ENCODE data around the gene SIGLEC11. TPM values are rescaled to one million over a fixed set of nuclear protein-coding genes. Genes with fewer than 3 reads are reported as not detected.
A peak's percentile ranks its signal among the peaks of the same experiment; 100 is the strongest.

The SIGLEC11 gene
- total RNA-seq, 4 donors from 2014 or later = 0.33 to 1.7 (median 0.92) TPM

DNA sequence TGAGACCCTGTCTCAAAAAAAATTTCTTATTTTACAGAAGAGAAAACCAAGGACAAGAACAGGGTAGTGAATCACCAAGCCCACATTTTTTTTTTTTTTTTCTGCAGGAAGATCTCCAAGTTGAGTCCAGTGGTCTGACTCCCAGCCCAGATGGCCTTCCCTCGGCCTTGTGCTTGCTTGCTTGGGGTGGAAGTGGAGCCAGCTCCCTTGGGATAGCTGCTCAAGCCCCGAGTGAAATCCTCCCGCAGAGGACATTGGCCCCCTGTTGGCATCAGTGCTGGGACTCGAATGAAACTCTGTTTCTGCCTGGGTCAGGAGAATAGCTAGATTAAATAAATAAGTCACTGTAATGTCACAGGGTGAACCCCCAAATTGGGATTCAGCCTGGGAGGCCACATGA lies 22.3 kb downstream of the SIGLEC11 start:
- no peak for DNase-seq
- no peak for TF ChIP-seq POLR2A (IDR thresholded peaks at IDR 0.05)
- TF ChIP-seq, protein P1, sequence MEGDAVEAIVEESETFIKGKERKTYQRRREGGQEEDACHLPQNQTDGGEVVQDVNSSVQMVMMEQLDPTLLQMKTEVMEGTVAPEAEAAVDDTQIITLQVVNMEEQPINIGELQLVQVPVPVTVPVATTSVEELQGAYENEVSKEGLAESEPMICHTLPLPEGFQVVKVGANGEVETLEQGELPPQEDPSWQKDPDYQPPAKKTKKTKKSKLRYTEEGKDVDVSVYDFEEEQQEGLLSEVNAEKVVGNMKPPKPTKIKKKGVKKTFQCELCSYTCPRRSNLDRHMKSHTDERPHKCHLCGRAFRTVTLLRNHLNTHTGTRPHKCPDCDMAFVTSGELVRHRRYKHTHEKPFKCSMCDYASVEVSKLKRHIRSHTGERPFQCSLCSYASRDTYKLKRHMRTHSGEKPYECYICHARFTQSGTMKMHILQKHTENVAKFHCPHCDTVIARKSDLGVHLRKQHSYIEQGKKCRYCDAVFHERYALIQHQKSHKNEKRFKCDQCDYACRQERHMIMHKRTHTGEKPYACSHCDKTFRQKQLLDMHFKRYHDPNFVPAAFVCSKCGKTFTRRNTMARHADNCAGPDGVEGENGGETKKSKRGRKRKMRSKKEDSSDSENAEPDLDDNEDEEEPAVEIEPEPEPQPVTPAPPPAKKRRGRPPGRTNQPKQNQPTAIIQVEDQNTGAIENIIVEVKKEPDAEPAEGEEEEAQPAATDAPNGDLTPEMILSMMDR (IDR thresholded peaks at IDR 0.05) = no peak
- Histone ChIP-seq H3K4me1 (peaks cover 4 to 5% of the 10 kb centered on the region in 2 donors), H3K36me3 (no peaks in the 10 kb centered on the region), H3K9me3 (no peaks in the 10 kb centered on the region), H3K27ac (no peak overlapping the region), H3K27me3 (no peaks in the 10 kb centered on the region), H3K4me3 (replicated peaks in 1 of 3) (no peak overlapping the region)
- intact Hi-C loops (cut with DNase I) = loop anchor here (2.0 kb wide), 1 partner anchor 46 kb away; no protein-coding TSS in a partner anchor
- whole genome bisulfite sequencing, 2 donors = 56 to 79% methylated on average over 4 of the region's 4 CpGs

DNA sequence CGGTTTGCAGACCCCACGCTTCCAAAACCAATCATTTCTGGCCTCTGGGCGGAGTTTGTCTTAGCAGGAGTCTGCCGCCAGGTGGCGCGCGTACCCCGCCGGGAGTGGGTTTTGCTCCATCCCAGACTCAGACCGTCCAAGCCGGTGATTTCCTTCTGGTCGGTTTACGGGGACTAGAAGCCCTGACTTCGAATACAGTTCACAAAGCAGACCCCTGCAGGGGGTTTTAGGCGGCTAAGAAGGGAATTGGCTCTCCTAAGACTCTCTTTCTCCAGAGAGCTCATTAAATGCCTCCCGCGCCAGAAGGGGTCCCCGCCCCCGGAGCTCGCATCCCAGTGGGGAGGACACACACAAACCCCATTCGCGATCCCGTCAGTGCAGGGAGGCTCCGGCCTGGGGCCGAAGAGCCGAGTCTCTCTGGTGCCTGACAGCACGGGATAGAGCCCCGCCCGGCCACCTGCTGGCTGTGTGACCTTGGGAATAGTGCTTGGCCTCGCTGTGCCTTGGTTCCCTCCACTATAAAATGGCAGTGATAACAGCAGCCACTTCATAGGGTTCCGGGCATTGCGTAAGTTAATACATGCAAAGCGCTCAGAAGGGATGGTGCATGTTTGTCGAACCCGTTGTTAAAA lies 23.1 kb downstream of the SIGLEC11 start:
- Histone ChIP-seq H3K4me3 (replicated peaks in 1 of 3) (no peak overlapping the region), H3K9me3 (no peaks in the 10 kb centered on the region), H3K36me3 (no peaks in the 10 kb centered on the region), H3K27me3 (no peaks in the 10 kb centered on the region), H3K27ac (no peak overlapping the region), H3K4me1 (peaks cover 4 to 5% of the 10 kb centered on the region in 2 donors)
- DNase-seq = peak; percentile 69 to 78
- TF ChIP-seq POLR2A (IDR thresholded peaks at IDR 0.05) = no peak
- TF ChIP-seq, protein P1 (IDR thresholded peaks at IDR 0.05) = peak; percentile 91 to 97 (median 94)
- WGBS, 2 donors = 16 to 22% methylated on average over 24 to 32 of the region's 35 CpGs
- intact Hi-C loops (cut with DNase I) = loop anchor here (2.0 kb wide), 1 partner anchor 47 kb away; no protein-coding TSS in a partner anchor

DNA sequence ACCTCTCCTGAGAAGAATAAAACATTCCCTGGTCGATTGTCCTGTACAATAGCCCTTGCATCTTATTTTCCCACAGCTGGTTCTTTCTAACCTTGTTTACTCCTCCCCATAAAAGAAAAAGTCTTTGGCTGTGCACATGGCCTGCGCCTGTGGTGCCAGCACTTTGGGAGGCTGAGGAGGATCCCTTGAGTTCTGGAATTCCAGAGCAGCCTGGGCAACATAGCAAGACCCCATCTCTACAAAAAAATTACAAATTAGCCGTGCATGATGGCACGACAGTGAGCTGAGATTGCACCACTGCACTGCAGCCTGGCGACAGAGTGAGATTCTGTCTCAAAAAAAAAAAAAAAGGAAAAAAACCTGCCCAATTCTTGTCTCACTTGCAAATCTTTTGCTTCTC lies 24.4 kb downstream of the SIGLEC11 start:
- Histone ChIP-seq H3K27ac (no peak overlapping the region), H3K4me1 (peaks cover 4 to 5% of the 10 kb centered on the region in 2 donors), H3K4me3 (replicated peaks in 1 of 3) (no peak overlapping the region), H3K9me3 (no peaks in the 10 kb centered on the region), H3K36me3 (no peaks in the 10 kb centered on the region), H3K27me3 (no peaks in the 10 kb centered on the region)
- intact Hi-C loops (cut with DNase I) = no loop called here
- no peak for DNase-seq
- WGBS, 2 donors = 62 to 75% methylated on average over 5 of the region's 5 CpGs
- TF ChIP-seq, protein P1 (IDR thresholded peaks at IDR 0.05) = no peak
- no peak for TF ChIP-seq POLR2A (IDR thresholded peaks at IDR 0.05)

DNA sequence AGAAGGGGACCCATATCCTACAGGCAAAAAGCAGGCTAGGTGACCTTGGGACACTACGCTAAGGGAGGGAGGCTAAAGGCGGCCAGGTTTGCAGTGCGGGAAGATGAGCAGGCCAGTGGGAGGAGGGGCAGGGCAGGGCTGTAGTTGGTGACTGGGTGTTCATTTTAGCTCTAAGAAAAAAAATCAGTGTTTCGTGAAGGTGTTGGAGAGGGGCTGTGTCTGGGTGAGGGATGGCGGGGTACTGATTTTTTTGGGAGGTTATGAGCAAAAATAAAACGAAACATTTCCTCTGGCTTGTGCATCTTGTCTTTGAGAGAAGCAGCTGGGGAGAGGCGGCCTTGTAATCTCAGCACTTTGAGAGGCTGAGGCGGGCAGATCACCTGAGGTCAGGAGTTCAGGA lies 27.3 kb downstream of the SIGLEC11 start:
- TF ChIP-seq, protein P1 (IDR thresholded peaks at IDR 0.05) = no peak
- TF ChIP-seq POLR2A (IDR thresholded peaks at IDR 0.05) = no peak
- no peaks in the 10 kb centered on the region for H3K9me3 ChIP-seq
- intact Hi-C loops (cut with DNase I) = no loop called here
- no peaks in the 10 kb centered on the region for H3K27me3 ChIP-seq
- DNase-seq = no peak
- H3K4me3 ChIP-seq (replicated peaks in 1 of 3) = no peak overlapping the region
- H3K4me1 ChIP-seq = peaks cover 4 to 14% of the 10 kb centered on the region in 2 donors
- H3K27ac ChIP-seq = no peak overlapping the region
- H3K36me3 ChIP-seq = no peaks in the 10 kb centered on the region
- WGBS, 2 donors = 92 to 96% methylated on average over 8 of the region's 8 CpGs

DNA sequence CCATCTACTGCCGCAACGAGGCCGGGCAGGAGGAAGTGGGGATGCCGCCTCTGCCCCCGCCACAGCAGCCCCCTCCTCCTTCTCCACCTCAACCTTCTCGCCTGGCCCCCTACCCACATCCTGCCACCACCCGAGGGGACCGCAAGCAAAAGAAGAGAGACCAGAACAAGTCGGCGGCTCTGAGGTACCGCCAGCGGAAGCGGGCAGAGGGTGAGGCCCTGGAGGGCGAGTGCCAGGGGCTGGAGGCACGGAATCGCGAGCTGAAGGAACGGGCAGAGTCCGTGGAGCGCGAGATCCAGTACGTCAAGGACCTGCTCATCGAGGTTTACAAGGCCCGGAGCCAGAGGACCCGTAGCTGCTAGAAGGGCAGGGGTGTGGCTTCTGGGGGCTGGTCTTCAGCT lies 28.2 kb downstream of the SIGLEC11 start:
- no peak for TF ChIP-seq POLR2A (IDR thresholded peaks at IDR 0.05)
- TF ChIP-seq, protein P1 (IDR thresholded peaks at IDR 0.05) = no peak
- no peaks in the 10 kb centered on the region for H3K27me3 ChIP-seq
- WGBS, 2 donors = 93 to 94% methylated on average over 25 of the region's 25 CpGs
- no peak overlapping the region for H3K4me3 ChIP-seq (replicated peaks in 1 of 3)
- intact Hi-C loops (cut with DNase I) = no loop called here
- peaks cover under 1 to 13% of the 10 kb centered on the region in 2 donors for H3K4me1 ChIP-seq
- no peak for DNase-seq
- H3K27ac ChIP-seq = no peak overlapping the region
- H3K9me3 ChIP-seq = no peaks in the 10 kb centered on the region
- H3K36me3 ChIP-seq = no peaks in the 10 kb centered on the region

Measured in thyroid gland (tissue), 4 donors.